DMS53 treated with DMSO at 0.1 percent for 48 hours (cell line): ENCODE results near the gene HOTAIR.
A peak's percentile ranks its signal among the peaks of the same experiment; 100 is the strongest.

ENCODE experiments used
- DNase-seq: peaks from one replicate; lab custom pipeline; 2025; ENCODE audit not compliant: unreplicated experiment; lab: John Stamatoyannopoulos, UW

HOTAIR gene

DNA sequence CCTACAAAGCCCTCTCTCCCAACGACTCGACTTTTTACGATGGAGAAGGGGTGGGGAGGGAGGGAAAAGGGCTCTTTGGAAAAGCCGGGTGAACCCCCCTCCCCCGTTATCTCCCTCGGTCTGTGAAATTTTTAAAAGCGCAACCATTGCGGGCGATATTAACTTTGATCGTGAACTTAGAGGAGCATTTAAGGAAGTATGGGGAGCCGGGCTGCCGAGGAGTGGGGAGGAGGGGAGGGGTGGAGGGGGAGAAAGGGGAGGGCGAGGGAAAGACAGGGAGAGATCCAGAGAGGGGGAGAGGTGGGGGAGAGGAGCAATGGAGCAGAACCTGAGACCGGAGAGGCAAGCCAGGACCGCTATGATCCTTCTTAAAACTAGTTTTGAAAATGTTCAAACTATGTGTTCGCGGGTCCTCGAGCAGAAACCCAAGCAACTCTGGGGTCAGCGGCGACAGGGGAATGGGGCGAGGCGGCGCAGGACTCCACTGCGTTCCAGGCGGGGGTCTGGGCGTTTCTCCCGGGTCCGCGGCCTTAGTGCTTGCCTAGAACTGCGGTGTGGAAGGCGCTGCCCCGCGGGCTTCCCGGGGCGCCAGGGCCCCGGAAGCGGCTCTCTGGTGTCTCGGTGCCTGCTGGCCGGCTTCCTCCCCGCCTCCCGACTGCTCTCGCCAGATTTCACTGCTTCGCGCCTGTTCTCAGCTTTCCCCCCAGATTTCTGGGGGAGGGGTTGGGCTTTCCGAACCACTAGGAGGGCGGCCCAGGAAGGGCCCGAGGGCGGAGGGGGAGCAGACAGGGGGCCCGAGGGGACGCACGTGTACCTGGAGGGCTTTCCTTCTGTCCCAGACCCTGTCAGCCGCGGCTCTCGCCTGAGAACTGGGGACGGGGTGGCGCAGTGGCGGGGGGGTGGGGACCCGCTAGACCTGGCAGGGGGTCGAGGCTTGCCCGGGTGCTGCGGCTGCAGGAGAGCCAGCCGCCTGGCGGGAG, at the start of gene HOTAIR:
Gene HOTAIR (minus strand): TSS at position 871 of the 980 bp plus-strand sequence.
- no peak for DNase-seq

- DNase-seq: no peak
Measured at GRCh38 chr12:54024127-54024526, 49.4 kb upstream of the HOTAIR start.

GRCh38 chr12:54022960-54023884, 48.5 kb upstream of the HOTAIR start:
- no peak for DNase-seq

- no peak for DNase-seq
Measured at GRCh38 chr12:54021432-54022013, 46.8 kb upstream of the HOTAIR start.

DNA sequence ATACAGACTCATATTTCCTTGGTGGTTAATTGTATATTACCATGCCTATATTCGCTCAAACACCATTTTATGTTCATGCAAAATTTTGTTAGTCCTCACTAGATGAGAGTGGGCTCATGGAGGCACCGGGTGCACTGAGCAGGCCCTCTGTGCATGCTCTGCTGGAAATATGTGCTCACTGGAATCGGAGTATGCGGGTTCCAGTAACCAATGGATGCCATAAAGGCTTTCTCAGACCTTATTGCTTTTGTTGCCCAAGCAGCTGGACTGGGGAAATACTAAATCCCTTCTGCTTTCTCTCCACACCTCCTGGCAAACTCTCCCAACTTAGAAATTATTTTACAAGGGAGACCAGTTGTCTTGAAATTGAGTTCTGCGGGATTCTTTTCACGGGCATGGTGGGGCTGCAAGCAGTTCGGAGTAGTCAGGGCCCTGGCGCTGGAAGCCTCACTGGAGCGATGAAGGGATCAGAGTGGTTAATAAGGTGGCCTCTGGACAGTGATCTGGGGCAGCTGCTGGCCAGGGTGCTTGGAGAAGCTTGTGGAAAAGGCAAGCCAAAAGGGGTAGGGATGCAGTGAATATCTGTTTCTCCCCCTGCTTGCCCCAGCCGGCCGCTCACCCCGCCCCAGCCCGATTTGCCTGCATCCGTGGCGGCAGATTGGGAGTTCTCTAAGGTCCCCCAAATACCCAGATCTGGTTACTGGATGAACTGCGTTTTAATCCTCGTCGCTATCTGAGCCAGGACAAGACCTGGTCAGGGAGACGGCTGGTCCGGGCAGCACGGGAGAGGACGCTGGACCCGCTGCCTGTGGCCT, 46.0 kb upstream of the HOTAIR start:
- DNase-seq: no peak

- no peak for DNase-seq
Measured at GRCh38 chr12:54019924-54020590, 45.3 kb upstream of the HOTAIR start.

GRCh38 chr12:54019091-54019811, 44.5 kb upstream of the HOTAIR start:
- DNase-seq: no peak

- DNase-seq: no peak
Measured at GRCh38 chr12:54018468-54018984, 43.8 kb upstream of the HOTAIR start.

GRCh38 chr12:54017878-54018467, 43.2 kb upstream of the HOTAIR start:
- peak; percentile 67 for DNase-seq

DNA sequence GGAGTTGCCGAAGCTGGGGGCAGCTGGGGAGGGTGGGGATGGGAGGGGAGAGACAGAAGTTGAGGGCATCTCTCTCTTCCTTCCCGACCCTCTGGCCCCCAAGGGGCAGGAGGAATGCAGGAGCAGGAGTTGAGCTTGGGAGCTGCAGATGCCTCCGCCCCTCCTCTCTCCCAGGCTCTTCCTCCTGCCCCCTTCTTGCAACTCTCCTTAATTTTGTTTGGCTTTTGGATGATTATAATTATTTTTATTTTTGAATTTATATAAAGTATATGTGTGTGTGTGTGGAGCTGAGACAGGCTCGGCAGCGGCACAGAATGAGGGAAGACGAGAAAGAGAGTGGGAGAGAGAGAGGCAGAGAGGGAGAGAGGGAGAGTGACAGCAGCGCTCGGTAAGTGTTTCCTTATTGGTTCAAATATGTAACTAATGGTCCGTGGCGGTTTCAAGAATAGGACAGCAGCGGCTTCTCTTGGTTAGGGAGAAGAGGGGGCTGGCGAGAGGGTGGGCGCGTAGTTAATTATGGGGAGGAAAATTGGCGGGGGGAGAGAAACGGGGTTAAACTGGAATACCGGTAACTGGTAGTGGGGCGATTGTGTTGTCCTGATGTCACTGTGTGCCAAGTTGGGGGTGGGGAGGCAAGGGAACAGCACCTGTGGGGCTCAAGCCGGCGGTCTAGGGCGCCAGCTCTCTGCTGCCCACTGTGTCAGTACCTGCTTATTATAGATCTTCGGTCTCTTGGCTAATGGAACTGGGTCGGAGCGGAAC, 42.5 kb upstream of the HOTAIR start:
- peak; percentile 67 for DNase-seq

DNA sequence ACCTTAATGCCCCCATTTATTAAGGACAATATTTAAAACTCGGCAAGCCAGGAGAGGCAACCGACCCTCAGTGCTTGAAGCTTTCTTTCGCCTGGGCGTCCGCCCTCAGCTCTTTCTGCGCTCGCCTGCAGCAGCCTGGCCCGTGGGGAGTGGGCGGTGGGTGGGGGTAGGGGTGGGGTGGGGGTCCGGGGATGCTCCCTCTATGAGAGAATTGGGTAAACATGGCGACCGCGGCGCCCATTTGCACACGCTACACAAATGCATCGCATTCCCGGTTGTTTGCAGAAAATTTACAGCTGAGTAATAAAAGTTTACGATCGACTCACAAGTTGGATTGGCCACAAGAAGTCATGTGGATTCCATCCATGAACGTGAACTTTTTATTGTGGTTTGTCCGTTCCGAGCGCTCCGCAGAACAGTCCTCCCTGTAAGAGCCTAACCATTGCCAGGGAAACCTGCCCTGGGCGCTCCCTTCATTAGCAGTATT, 41.8 kb upstream of the HOTAIR start:
- DNase-seq: no peak

DNA sequence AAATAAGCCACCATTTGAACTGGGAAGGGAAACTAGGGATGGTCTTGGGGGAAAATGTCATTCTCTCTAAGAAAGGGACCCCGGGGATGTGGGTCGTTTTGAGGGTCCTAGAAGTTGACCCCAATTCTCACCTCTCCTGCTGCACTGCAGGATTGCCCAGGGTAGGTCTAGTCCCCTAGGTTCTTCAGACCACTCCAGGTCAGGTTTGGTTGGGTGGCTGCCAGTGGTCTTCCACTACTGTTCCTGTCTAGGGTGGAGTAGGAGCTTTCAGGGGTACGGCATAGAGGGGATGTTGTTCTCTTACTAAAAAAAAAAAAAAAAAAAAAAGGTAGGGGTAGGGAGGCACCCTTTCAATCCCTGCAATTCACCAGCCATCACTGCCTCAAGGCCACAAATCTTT, 41.3 kb upstream of the HOTAIR start:
- DNase-seq: no peak

- DNase-seq: no peak
Measured at GRCh38 chr12:54015018-54015931, 40.5 kb upstream of the HOTAIR start.

GRCh38 chr12:54014377-54015017, 39.7 kb upstream of the HOTAIR start:
- DNase-seq: no peak

- DNase-seq: no peak
Measured at GRCh38 chr12:54012631-54013409, 38.1 kb upstream of the HOTAIR start.
